Measurements from ENCODE around the gene CHRNB4.
"Not testable (repeated sequence)": the region's sequence is repeated elsewhere in the genome, so short reads cannot be mapped to it uniquely, and the experiment has no call there.

Gene CHRNB4

DNA sequence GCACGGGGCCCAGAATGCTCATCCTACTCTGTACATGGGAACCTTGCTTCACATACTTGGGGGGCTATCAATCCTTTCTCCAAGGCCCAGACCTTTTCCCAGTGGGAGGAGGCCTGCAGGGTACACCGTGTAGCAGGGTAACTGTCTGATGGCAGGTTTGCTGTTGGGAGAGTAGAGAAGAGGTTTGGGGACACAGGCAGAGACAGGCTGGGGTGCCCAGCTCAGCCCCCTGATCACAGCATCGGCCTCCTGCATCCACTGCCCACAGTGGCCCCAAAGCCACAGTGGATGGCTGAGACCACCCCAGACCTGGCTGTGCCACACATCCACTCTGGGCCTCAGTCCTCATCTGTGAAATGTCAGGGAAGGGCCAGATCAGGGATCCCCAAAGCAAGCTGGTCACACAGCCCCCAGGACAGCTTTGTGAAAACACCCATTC lies 25.8 kb downstream of the CHRNB4 start:
- DNase-seq: no peak

- no peak for DNase-seq
Observed at GRCh38 chr15:78614021-78614420, 27.0 kb downstream of the CHRNB4 start.

DNA sequence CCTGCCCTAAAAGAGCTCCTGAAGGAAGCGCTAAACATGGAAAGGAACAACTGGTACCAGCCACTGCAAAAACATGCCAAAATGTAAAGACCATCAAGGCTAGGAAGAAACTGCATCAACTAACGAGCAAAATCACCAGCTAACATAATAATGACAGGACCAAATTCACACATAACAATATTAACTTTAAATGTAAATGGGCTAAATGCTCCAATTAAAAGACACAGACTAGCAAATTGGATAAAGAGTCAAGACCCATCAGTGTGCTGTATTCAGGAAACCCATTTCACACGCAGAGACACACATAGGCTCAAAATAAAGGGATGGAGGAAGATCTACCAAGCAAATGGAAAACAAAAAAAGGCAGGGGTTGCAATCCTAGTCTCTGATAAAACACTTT lies 31.5 kb downstream of the CHRNB4 start:
- DNase-seq: not testable (repeated sequence)

DNA sequence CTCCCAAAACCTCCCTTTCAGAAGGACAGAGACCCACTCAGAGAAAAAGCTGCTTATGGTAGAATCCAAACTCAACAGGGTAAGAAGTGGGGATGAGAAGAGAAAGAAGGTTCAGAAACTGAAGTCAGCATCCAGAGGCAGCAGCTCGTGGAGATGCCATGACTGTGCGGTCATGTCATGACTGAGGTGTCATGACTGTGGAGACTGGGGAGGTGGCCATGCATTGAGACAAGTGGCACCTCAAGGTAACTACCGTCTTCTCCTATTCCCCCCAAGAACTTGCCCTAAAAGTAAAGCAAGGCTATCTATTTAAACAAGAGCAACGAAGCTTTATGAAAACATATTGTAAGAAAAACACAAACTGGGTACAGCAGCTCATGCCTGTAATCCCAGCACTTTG lies 35.3 kb downstream of the CHRNB4 start:
- no peak for DNase-seq

GRCh38 chr15:78605201-78605600 lies 35.8 kb downstream of the CHRNB4 start:
- no peak for DNase-seq

- no peak for DNase-seq
Observed at GRCh38 chr15:78604420-78604819, 36.6 kb downstream of the CHRNB4 start.

- DNase-seq: no peak
Observed at GRCh38 chr15:78603467-78603866, 37.5 kb downstream of the CHRNB4 start.

- DNase-seq: no peak
Observed at GRCh38 chr15:78599189-78599588, 41.8 kb downstream of the CHRNB4 start.

DNA sequence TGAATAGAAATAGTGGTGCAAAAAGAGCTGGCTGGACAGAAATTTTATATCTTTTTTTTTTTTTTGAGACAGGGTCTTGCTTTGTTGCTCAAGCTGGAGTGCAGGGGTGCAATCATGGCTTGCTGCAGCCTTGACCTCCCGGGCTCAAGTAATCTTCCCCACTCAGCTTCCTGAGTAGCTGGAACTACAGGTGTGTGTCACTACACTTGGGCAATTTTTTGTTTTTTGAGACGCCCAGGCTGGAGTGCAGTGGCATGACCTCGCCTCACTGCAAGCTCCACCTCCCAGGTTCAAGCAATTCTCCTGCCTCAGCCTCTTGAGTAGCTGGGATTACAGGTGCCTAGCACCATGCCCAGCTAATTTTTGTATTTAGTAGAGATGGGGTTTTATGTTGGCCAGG lies 42.7 kb downstream of the CHRNB4 start:
- DNase-seq: no peak

DNA sequence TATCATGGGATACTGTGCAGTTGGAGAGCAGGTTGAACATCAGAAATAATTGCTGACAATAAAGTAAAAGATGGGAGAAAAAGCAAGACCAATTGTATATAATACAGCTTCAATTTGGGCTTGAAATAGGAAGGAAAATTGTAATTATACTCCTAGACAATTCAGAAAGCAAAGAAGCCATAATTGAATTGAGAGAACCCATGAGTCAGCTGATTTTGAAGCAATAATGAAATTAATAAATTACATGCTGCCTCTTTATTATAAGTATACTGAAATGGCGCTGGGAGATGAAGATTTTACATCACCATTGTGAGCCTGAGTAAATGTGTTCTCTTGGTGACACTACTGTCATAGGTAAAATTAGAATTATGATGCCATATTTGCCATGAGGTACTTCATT lies 43.4 kb downstream of the CHRNB4 start:
- DNase-seq: no peak

GRCh38 chr15:78574944-78575343 lies 66.1 kb downstream of the CHRNB4 start:
- DNase-seq: no peak

Data from fibroblast of skin of scalp (primary cell).